A673 (cell line): ENCODE data around the gene ZC3H11A. TPM values are rescaled to one million over a fixed set of nuclear protein-coding genes. Genes with fewer than 3 reads are reported as not detected.

Source experiments
- BruUV-seq: library from RNA; stranded (reverse); fragments of 400-500 nt; replicated peaks from 2 replicates; lab custom pipeline; 2021; lab: Mats Ljungman, UMichigan
- CTCF ChIA-PET: fragments of 300-600 bp; sonication (Branson Sonifier 250); formaldehyde crosslinking; loops from one replicate; lab custom pipeline; 2022; ENCODE audit warnings: antibody characterized with exemption; lab: Charles Lee
- POLR2A ChIA-PET: fragments of 300-600 bp; sonication (Branson Sonifier 250); formaldehyde crosslinking; loops from one replicate; lab custom pipeline; 2022; ENCODE audit warnings: antibody characterized with exemption; ENCODE audit not compliant: low non-redundant PET; lab: Charles Lee
- DNase-seq: peaks from one replicate; pipeline ENCODE4 v3.0.0-alpha.2; 2015; ENCODE audit warnings: low spot score
- H3K27ac ChIP-seq: fragments of 200-600 bp; sonication (generic); 2 replicates; pipeline ENCODE4 v1.5.1; 2016; ENCODE audit warnings: mixed run types, low read depth, mild to moderate bottlenecking, mixed read lengths, antibody characterized with exemption, low read length; ENCODE audit not compliant: poor library complexity, severe bottlenecking
- H3K27me3 ChIP-seq: fragments of 200-600 bp; sonication (generic); replicated peaks from 2 replicates; pipeline ENCODE4 v1.6.1; 2017; ENCODE audit warnings: mixed run types, low read depth, mild to moderate bottlenecking, mixed read lengths, antibody characterized with exemption, low read length; ENCODE audit not compliant: insufficient read depth, poor library complexity
- H3K36me3 ChIP-seq: fragments of 200-600 bp; sonication (generic); 2 replicates; pipeline ENCODE4 v1.6.1; 2016; ENCODE audit warnings: mixed run types, mild to moderate bottlenecking, mixed read lengths, antibody characterized with exemption, low read length; ENCODE audit not compliant: insufficient read depth, poor library complexity, severe bottlenecking
- H3K4me1 ChIP-seq: fragments of 200-600 bp; sonication (generic); 2 replicates; pipeline ENCODE4 v1.6.1; 2017; ENCODE audit warnings: mixed run types, mild to moderate bottlenecking, mixed read lengths, antibody characterized with exemption, low read length; ENCODE audit not compliant: insufficient read depth, poor library complexity, severe bottlenecking
- H3K4me3 ChIP-seq: fragments of 200-600 bp; sonication (generic); 2 replicates; pipeline ENCODE4 v1.5.1; 2016; ENCODE audit warnings: low read depth, mixed run types, mild to moderate bottlenecking, mixed read lengths, low read length; ENCODE audit not compliant: poor library complexity, severe bottlenecking
- H3K9me3 ChIP-seq: fragments of 200-600 bp; sonication (generic); 2 replicates; pipeline ENCODE4 v1.6.1; 2016; ENCODE audit warnings: mixed run types, low read depth, mild to moderate bottlenecking, mixed read lengths, antibody characterized with exemption, low read length; ENCODE audit not compliant: poor library complexity, severe bottlenecking
- CTCF ChIP-seq: fragments of 300-800, 200-600 bp; sonication (generic); conservative IDR thresholded peaks from 2 replicates; pipeline ENCODE4 v1.5.1; 2017; ENCODE audit warnings: low read depth, mild to moderate bottlenecking, antibody characterized with exemption, low read length, moderate library complexity, mixed read lengths
- EZH2 ChIP-seq: fragments of 200-600 bp; sonication (generic); IDR thresholded peaks from 2 replicates; pipeline ENCODE4 v1.6.1; 2017; ENCODE audit warnings: borderline replicate concordance, low read depth, mild to moderate bottlenecking, mixed read lengths, antibody characterized with exemption, low read length; ENCODE audit not compliant: poor library complexity, severe bottlenecking
- intact Hi-C: fragments of 100-400 bp; cut with micrococcal nuclease; formaldehyde crosslinking; loops from one replicate; pipeline ENCODE4 v1.10.0; 2022; ENCODE audit not compliant: unreplicated experiment
- total RNA-seq: library from RNA; stranded (reverse); gene quantifications from 2 replicates; pipeline ENCODE4 v1.2.3, GENCODE V29; 2021

Gene ZC3H11A
- total RNA-seq, 1 experiment from 2014 or later = 95.3 TPM

GRCh38 chr1:203772836-203773235 lies 22.6 kb upstream of the ZC3H11A start:
- H3K27ac ChIP-seq = no peak overlapping the region
- H3K9me3 ChIP-seq = no peaks in the 10 kb centered on the region
- POLR2A ChIA-PET = no interaction called here
- BruUV-seq = no TSS peak
- H3K36me3 ChIP-seq = no peaks in the 10 kb centered on the region
- no peak overlapping the region for H3K4me3 ChIP-seq
- no peak for DNase-seq
- no peaks in the 10 kb centered on the region for H3K27me3 ChIP-seq
- TF ChIP-seq CTCF = no peak
- TF ChIP-seq EZH2 = no peak
- intact Hi-C loops = no loop called here
- CTCF ChIA-PET = no interaction called here
- peaks cover 16% of the 10 kb centered on the region for H3K4me1 ChIP-seq

- TF ChIP-seq CTCF (peak; percentile 35; the same call in 1 of the 2 replicates), EZH2 (no peak)
- no peak overlapping the region for H3K4me3 ChIP-seq
- H3K36me3 ChIP-seq = no peaks in the 10 kb centered on the region
- H3K27ac ChIP-seq = no peak overlapping the region
- no peak for DNase-seq
- H3K4me1 ChIP-seq = no peaks in the 10 kb centered on the region
- no peaks in the 10 kb centered on the region for H3K9me3 ChIP-seq
- no peaks in the 10 kb centered on the region for H3K27me3 ChIP-seq
- CTCF ChIA-PET = no interaction called here
- BruUV-seq = no TSS peak
- POLR2A ChIA-PET = no interaction called here
- intact Hi-C loops = no loop called here
Measured at GRCh38 chr1:203776636-203777035, 18.8 kb upstream of the ZC3H11A start.

- Histone ChIP-seq H3K27me3 (no peaks in the 10 kb centered on the region), H3K4me3 (no peak overlapping the region), H3K27ac (no peak overlapping the region), H3K9me3 (no peaks in the 10 kb centered on the region), H3K4me1 (no peaks in the 10 kb centered on the region), H3K36me3 (no peaks in the 10 kb centered on the region)
- intact Hi-C loops = no loop called here
- TF ChIP-seq CTCF = no peak
- no peak for TF ChIP-seq EZH2
- POLR2A ChIA-PET = no interaction called here
- BruUV-seq = no TSS peak
- no peak for DNase-seq
- CTCF ChIA-PET = no interaction called here
Measured at GRCh38 chr1:203777596-203777995, 17.8 kb upstream of the ZC3H11A start.
